HG02884 (cell line): Measurements from ENCODE around the gene GMDS.

Experiments used
- ATAC-seq: cut with Tn5 transposase; IDR thresholded peaks from one replicate; pipeline ENCODE4 v1.9.1; 2021; ENCODE audit warnings: mild to moderate bottlenecking, moderate library complexity; ENCODE audit not compliant: unreplicated experiment

Gene GMDS

GRCh38 chr6:1639430-1639829, 606.0 kb downstream of the GMDS start:
- ATAC-seq, result no peak

GRCh38 chr6:1636971-1637871, 608.2 kb downstream of the GMDS start:
- no peak for ATAC-seq

GRCh38 chr6:1636272-1636825, 609.1 kb downstream of the GMDS start:
- no peak for ATAC-seq

GRCh38 chr6:1635305-1636010, 609.9 kb downstream of the GMDS start:
- ATAC-seq, result no peak

GRCh38 chr6:1634081-1634480, 611.3 kb downstream of the GMDS start:
- no peak for ATAC-seq

- ATAC-seq, result no peak
Observed at GRCh38 chr6:1633366-1634021, 611.9 kb downstream of the GMDS start.

- ATAC-seq, result no peak
Observed at GRCh38 chr6:1631251-1631650, 614.2 kb downstream of the GMDS start.

GRCh38 chr6:1630771-1631217, 614.6 kb downstream of the GMDS start:
- ATAC-seq, result no peak

- no peak for ATAC-seq
Observed at GRCh38 chr6:1630212-1630770, 615.1 kb downstream of the GMDS start.

- ATAC-seq, result no peak
Observed at GRCh38 chr6:1629316-1629715, 616.1 kb downstream of the GMDS start.

GRCh38 chr6:1627827-1628560, 617.4 kb downstream of the GMDS start:
- no peak for ATAC-seq

GRCh38 chr6:1626481-1626880, 618.9 kb downstream of the GMDS start:
- ATAC-seq, result no peak

GRCh38 chr6:1625794-1626435, 619.5 kb downstream of the GMDS start:
- ATAC-seq, result no peak

- no peak for ATAC-seq
Observed at GRCh38 chr6:1624851-1625781, 620.3 kb downstream of the GMDS start.

- no peak for ATAC-seq
Observed at GRCh38 chr6:1624058-1624850, 621.2 kb downstream of the GMDS start.

GRCh38 chr6:1623769-1624057, 621.7 kb downstream of the GMDS start:
- ATAC-seq, result no peak

GRCh38 chr6:1622851-1623768, 622.3 kb downstream of the GMDS start:
- no peak for ATAC-seq
